PC-9 (cell line): ENCODE measurements around the gene FUZ.

Experiments used
- CTCF ChIP-seq: fragments of 200-600 bp; sonication (generic); conservative IDR thresholded peaks from 2 replicates; pipeline ENCODE4 v1.6.1; 2017; ENCODE audit warnings: mixed run types, antibody characterized with exemption, mild to moderate bottlenecking, moderate library complexity
- EZH2 ChIP-seq: fragments of 200-600 bp; sonication (generic); IDR thresholded peaks from 2 replicates; pipeline ENCODE4 v1.8.0; 2017; ENCODE audit warnings: antibody characterized with exemption, low read depth

- no peak; the same call in 1 of the 2 replicates for TF ChIP-seq CTCF
- no peak for TF ChIP-seq EZH2
Measured at GRCh38 chr19:49809160-49809940, 3.7 kb downstream of the FUZ start.
